HepG2 (cell line): Measurements from ENCODE around the gene IL17RC. TPM values are rescaled to one million over a fixed set of nuclear protein-coding genes. Genes with fewer than 3 reads are reported as not detected.
A peak's percentile ranks its signal among the peaks of the same experiment; 100 is the strongest.

Experiments used
- ARNTL ChIP-seq: sonication (generic); formaldehyde crosslinking; IDR thresholded peaks from 2 replicates; pipeline ENCODE4 v1.4.0; 2020; ENCODE audit warnings: mild to moderate bottlenecking, missing genetic modification reagents
- ELF1 ChIP-seq: sonication (generic); formaldehyde crosslinking; IDR thresholded peaks from 2 replicates; pipeline ENCODE4 v1.4.0; 2020; ENCODE audit warnings: missing genetic modification reagents
- FOXJ3 ChIP-seq: sonication (generic); formaldehyde crosslinking; IDR thresholded peaks from 2 replicates; pipeline ENCODE4 v1.4.0; 2020; ENCODE audit warnings: missing genetic modification reagents, mild to moderate bottlenecking, borderline replicate concordance
- HHEX ChIP-seq: IDR thresholded peaks from 2 replicates; pipeline ENCODE4 v1.6.1; 2016; ENCODE audit warnings: control low read depth
- HMGXB4 ChIP-seq, 2 experiments: sonication (generic) in 1 of 2; formaldehyde crosslinking in 1 of 2; IDR thresholded peaks; 2 replicates each; pipeline versions ENCODE4 v1.4.0 to v1.6.1; 2018 to 2020; ENCODE audit warnings: missing genetic modification reagents in 2 of 2, borderline replicate concordance in 1 of 2, low read depth in 1 of 2, mild to moderate bottlenecking in 1 of 2, missing biosample characterization in 1 of 2
- HNF4A ChIP-seq: sonication (generic); formaldehyde crosslinking; IDR thresholded peaks from 2 replicates; pipeline ENCODE4 v1.4.0; 2020; ENCODE audit warnings: missing genetic modification reagents
- IRX3 ChIP-seq: sonication (generic); formaldehyde crosslinking; IDR thresholded peaks from 2 replicates; pipeline ENCODE4 v1.8.1; 2023; ENCODE audit warnings: mild to moderate bottlenecking, low read depth, missing genetic modification reagents, borderline replicate concordance
- NFE2L2 ChIP-seq: fragments of 150-350 bp; IDR thresholded peaks from 2 replicates; pipeline ENCODE4 v1.6.1; 2014; ENCODE audit warnings: low read length
- PREB ChIP-seq: sonication (generic); formaldehyde crosslinking; IDR thresholded peaks from 2 replicates; pipeline ENCODE4 v1.4.0; 2020; ENCODE audit warnings: missing genetic modification reagents
- THRA ChIP-seq: sonication (generic); formaldehyde crosslinking; IDR thresholded peaks from 2 replicates; pipeline ENCODE4 v1.4.0; 2020; ENCODE audit warnings: missing genetic modification reagents, borderline replicate concordance
- WIZ ChIP-seq: sonication (generic); formaldehyde crosslinking; IDR thresholded peaks from 2 replicates; pipeline ENCODE4 v1.5.1; 2020; ENCODE audit warnings: mild to moderate bottlenecking, missing genetic modification reagents
- ZNF251 ChIP-seq: sonication (generic); formaldehyde crosslinking; IDR thresholded peaks from 2 replicates; pipeline ENCODE4 v1.9.0; 2021; ENCODE audit warnings: mild to moderate bottlenecking, missing genetic modification reagents
- ZNF264 ChIP-seq: sonication (generic); formaldehyde crosslinking; IDR thresholded peaks from 2 replicates; pipeline ENCODE4 v1.4.0; 2020; ENCODE audit warnings: missing genetic modification reagents
- ZNF329 ChIP-seq: sonication (generic); formaldehyde crosslinking; IDR thresholded peaks from 2 replicates; pipeline ENCODE4 v1.9.0; 2021; ENCODE audit warnings: low read depth, mild to moderate bottlenecking, missing genetic modification reagents
- ZNF460 ChIP-seq: sonication (generic); formaldehyde crosslinking; IDR thresholded peaks from 2 replicates; pipeline ENCODE4 v1.5.1; 2020; ENCODE audit warnings: missing genetic modification reagents, mild to moderate bottlenecking, borderline replicate concordance
- ZNF737 ChIP-seq: sonication (generic); formaldehyde crosslinking; IDR thresholded peaks from 2 replicates; pipeline ENCODE4 v1.5.0; 2020; ENCODE audit warnings: missing genetic modification reagents, mild to moderate bottlenecking, borderline replicate concordance
- polyA plus RNA-seq, 8 experiments: library from polyadenylated mRNA; depleted of rRNA in 3 of 8; stranded (reverse) in 7 of 8; unstranded in 1 of 8; fragments of >200 nt; fragmentation: Illumina TruSeq in 4 of 8; extraction: Trizol in 4 of 8; gene quantifications; 2 replicates each; pipeline versions ENCODE4 v1.2.1 to v1.2.3, GENCODE V29; 2011 to 2016; ENCODE audit warnings: low read depth in 4 of 8, missing spikeins in 1 of 8, mixed read lengths in 1 of 8; ENCODE audit not compliant: insufficient read depth in 1 of 8
- total RNA-seq, 5 experiments: library from RNA; depleted of rRNA; stranded (reverse); fragments of >200 nt; fragmentation: Illumina TruSeq; extraction: Trizol; gene quantifications; 2 replicates each; pipeline ENCODE4 v1.2.3, GENCODE V29; 2016; ENCODE audit warnings: low read depth in 1 of 5
- TF ChIP-seq, protein P1 (sequence below): sonication (generic); formaldehyde crosslinking; IDR thresholded peaks from 2 replicates; pipeline ENCODE4 v1.4.0; 2020; ENCODE audit warnings: missing genetic modification reagents, borderline replicate concordance

The IL17RC gene
- total and polyA plus RNA-seq, 2 of the 13 experiments (the other 11 are each of a cell fraction or from before 2014, with no cell fraction given) = 20.7 to 24.0 TPM

GRCh38 chr3:9947025-9947995 lies 30.4 kb downstream of the IL17RC start (continued):
- TF ChIP-seq HMGXB4 (CRISPR knock-in tag; IDR thresholded peaks at IDR 0.05; ENCODE audit: borderline replicate concordance in 1 of 2, low read depth in 1 of 2) = peak; percentile 89 to 97
- peak; percentile 68 for TF ChIP-seq FOXJ3 (CRISPR knock-in tag)
- TF ChIP-seq PREB (CRISPR knock-in tag) = peak; percentile 75; the same call in 1 of the 2 replicates
- no peak for TF ChIP-seq ELF1 (CRISPR knock-in tag)
- peak; percentile 51; the same call in 1 of the 2 replicates for TF ChIP-seq ZNF264 (CRISPR knock-in tag)
- no peak for TF ChIP-seq THRA (CRISPR knock-in tag)
- TF ChIP-seq ARNTL = peak; percentile 66
- TF ChIP-seq, protein P1, sequence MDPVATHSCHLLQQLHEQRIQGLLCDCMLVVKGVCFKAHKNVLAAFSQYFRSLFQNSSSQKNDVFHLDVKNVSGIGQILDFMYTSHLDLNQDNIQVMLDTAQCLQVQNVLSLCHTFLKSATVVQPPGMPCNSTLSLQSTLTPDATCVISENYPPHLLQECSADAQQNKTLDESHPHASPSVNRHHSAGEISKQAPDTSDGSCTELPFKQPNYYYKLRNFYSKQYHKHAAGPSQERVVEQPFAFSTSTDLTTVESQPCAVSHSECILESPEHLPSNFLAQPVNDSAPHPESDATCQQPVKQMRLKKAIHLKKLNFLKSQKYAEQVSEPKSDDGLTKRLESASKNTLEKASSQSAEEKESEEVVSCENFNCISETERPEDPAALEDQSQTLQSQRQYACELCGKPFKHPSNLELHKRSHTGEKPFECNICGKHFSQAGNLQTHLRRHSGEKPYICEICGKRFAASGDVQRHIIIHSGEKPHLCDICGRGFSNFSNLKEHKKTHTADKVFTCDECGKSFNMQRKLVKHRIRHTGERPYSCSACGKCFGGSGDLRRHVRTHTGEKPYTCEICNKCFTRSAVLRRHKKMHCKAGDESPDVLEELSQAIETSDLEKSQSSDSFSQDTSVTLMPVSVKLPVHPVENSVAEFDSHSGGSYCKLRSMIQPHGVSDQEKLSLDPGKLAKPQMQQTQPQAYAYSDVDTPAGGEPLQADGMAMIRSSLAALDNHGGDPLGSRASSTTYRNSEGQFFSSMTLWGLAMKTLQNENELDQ (CRISPR knock-in tag) = no peak
- no peak for TF ChIP-seq ZNF251
- no peak; the same call in 1 of the 2 replicates for TF ChIP-seq ZNF460 (CRISPR knock-in tag)
- peak; percentile 77; the same call in 1 of the 2 replicates for TF ChIP-seq IRX3 (CRISPR knock-in tag)
- no peak for TF ChIP-seq ZNF329 (CRISPR knock-in tag)
- no peak for TF ChIP-seq NFE2L2
- TF ChIP-seq HNF4A = no peak; the same call in 1 of the 2 replicates
- no peak for TF ChIP-seq WIZ
- no peak for TF ChIP-seq HHEX (CRISPR knock-in tag)
- TF ChIP-seq ZNF737 (CRISPR knock-in tag) = no peak
